ENCODE data around the gene PLXNA4.

PLXNA4 gene

GRCh38 chr7:132511921-132512320 is 64.3 kb downstream of the PLXNA4 start (continued):
- TF ChIP-seq ZNF791 (tag by site-specific recombination; IDR thresholded peaks at IDR 0.05) = no peak
- TF ChIP-seq ZNF76 (tag by site-specific recombination; IDR thresholded peaks at IDR 0.05; ENCODE audit: borderline replicate concordance, low read depth) = no peak
- TF ChIP-seq BCL6B (tag by site-specific recombination; IDR thresholded peaks at IDR 0.05) = no peak
- no peak for TF ChIP-seq ZNF292 (tag by site-specific recombination; IDR thresholded peaks at IDR 0.05; ENCODE audit: borderline replicate concordance, low read depth)
- TF ChIP-seq ZNF585B (tag by site-specific recombination; IDR thresholded peaks at IDR 0.05) = no peak
- no peak for TF ChIP-seq ZNF529 (tag by site-specific recombination; IDR thresholded peaks at IDR 0.05; ENCODE audit: insufficient replicate concordance)
- TF ChIP-seq ZNF610 (tag by site-specific recombination; IDR thresholded peaks at IDR 0.05; ENCODE audit: borderline replicate concordance) = no peak
- TF ChIP-seq ZNF513 (tag by site-specific recombination; IDR thresholded peaks at IDR 0.05) = no peak
- TF ChIP-seq ZNF670 (tag by site-specific recombination; IDR thresholded peaks at IDR 0.05; ENCODE audit: low read depth) = no peak
- no peak for TF ChIP-seq ZNF548 (tag by site-specific recombination; IDR thresholded peaks at IDR 0.05)
- TF ChIP-seq ZNF621 (tag by site-specific recombination; IDR thresholded peaks at IDR 0.05) = no peak
- TF ChIP-seq ZXDB (tag by site-specific recombination; IDR thresholded peaks at IDR 0.05) = no peak

DNA sequence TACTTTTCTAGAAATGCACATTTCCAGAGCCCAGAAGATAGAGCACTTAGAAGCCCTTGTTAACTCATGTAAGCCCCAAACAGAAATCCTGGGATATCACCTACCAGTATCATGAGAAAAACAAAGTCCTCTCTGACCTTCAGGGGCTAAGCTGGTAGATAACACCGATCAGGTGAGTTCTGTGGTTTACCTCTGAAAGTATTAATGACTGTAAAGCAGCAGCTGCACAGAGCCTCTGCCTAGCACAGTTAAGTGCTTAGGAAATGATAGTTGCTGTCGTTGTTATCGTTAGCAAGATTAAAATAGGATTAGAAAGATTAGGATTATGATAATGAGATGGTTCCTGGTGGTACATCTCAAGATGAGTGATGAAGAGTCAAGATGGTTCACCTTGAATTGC is 64.9 kb downstream of the PLXNA4 start:
- ChIA-PET CTCF (no interaction called here), POLR2A (no interaction called here)
- H3K36me3 ChIP-seq (ENCODE audit: control insufficient read depth in 2 of 2, insufficient read depth in 1 of 2, low read length in 2 of 2) = no peaks in the 10 kb centered on the region
- no peak for TF ChIP-seq KLF10 (tag by site-specific recombination; IDR thresholded peaks at IDR 0.05)
- TF ChIP-seq ZNF335 (tag by site-specific recombination; conservative IDR thresholded peaks at IDR 0.05) = no peak
- no peak for TF ChIP-seq ZNF639 (tag by site-specific recombination; IDR thresholded peaks at IDR 0.05)
- TF ChIP-seq ZNF133 (tag by site-specific recombination; IDR thresholded peaks at IDR 0.05) = no peak
- no peak for TF ChIP-seq ZNF513 (tag by site-specific recombination; IDR thresholded peaks at IDR 0.05)
- no peak for TF ChIP-seq ZNF221 (tag by site-specific recombination; IDR thresholded peaks at IDR 0.05; ENCODE audit: borderline replicate concordance)
- TF ChIP-seq, protein P1, sequence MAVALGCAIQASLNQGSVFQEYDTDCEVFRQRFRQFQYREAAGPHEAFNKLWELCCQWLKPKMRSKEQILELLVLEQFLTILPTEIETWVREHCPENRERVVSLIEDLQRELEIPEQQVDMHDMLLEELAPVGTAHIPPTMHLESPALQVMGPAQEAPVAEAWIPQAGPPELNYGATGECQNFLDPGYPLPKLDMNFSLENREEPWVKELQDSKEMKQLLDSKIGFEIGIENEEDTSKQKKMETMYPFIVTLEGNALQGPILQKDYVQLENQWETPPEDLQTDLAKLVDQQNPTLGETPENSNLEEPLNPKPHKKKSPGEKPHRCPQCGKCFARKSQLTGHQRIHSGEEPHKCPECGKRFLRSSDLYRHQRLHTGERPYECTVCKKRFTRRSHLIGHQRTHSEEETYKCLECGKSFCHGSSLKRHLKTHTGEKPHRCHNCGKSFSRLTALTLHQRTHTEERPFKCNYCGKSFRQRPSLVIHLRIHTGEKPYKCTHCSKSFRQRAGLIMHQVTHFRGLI (tag by site-specific recombination; IDR thresholded peaks at IDR 0.05) = no peak
- TF ChIP-seq HOXA7 (CRISPR knock-in tag; IDR thresholded peaks at IDR 0.05; ENCODE audit: borderline replicate concordance) = no peak
- TF ChIP-seq, protein P2, sequence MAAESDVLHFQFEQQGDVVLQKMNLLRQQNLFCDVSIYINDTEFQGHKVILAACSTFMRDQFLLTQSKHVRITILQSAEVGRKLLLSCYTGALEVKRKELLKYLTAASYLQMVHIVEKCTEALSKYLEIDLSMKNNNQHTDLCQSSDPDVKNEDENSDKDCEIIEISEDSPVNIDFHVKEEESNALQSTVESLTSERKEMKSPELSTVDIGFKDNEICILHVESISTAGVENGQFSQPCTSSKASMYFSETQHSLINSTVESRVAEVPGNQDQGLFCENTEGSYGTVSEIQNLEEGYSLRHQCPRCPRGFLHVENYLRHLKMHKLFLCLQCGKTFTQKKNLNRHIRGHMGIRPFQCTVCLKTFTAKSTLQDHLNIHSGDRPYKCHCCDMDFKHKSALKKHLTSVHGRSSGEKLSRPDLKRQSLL (tag by site-specific recombination; IDR thresholded peaks at IDR 0.05) = no peak
- no peaks in the 10 kb centered on the region for H3K9me3 ChIP-seq (ENCODE audit: control insufficient read depth, insufficient read depth, low read depth, low read length)
- no peak overlapping the region for H3K27ac ChIP-seq (ENCODE audit: extremely low read depth, low read depth, low read length)
- H3K4me3 ChIP-seq (ENCODE audit: low read depth, low read length) = no peak overlapping the region
- H3K4me1 ChIP-seq (ENCODE audit: control insufficient read depth, insufficient read depth, low read length) = no peaks in the 10 kb centered on the region

All from HEK293 (cell line).